GM12872 (cell line): ENCODE data around the gene CHTOP.

Experiments
- TF ChIP-seq, protein P1 (sequence below): IDR thresholded peaks from 3 replicates; pipeline ENCODE4 v1.5.1; 2011; ENCODE audit warnings: low read depth, mild to moderate bottlenecking, low read length, moderate library complexity; ENCODE audit not compliant: insufficient read depth

CHTOP gene

DNA sequence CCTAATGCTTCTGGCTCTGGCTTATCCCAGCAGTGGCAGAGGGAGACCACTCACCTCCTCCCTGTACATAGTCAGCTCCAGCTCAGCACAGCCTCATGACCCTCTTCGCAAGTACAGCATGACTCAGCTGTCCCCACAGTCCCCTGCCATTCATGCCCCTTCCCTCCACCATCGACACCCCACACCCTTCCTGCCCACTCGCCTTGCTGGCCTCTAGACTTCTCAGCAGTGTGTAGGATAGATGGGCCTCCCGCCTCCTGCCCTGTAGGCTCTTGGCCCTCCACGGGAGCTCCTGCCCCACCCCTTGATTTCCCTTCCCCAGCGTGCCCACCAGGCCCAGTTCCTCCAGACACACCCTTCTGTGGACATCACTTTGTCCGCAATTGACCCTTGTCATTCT is 54.4 kb downstream of the CHTOP start:
- TF ChIP-seq, protein P1, sequence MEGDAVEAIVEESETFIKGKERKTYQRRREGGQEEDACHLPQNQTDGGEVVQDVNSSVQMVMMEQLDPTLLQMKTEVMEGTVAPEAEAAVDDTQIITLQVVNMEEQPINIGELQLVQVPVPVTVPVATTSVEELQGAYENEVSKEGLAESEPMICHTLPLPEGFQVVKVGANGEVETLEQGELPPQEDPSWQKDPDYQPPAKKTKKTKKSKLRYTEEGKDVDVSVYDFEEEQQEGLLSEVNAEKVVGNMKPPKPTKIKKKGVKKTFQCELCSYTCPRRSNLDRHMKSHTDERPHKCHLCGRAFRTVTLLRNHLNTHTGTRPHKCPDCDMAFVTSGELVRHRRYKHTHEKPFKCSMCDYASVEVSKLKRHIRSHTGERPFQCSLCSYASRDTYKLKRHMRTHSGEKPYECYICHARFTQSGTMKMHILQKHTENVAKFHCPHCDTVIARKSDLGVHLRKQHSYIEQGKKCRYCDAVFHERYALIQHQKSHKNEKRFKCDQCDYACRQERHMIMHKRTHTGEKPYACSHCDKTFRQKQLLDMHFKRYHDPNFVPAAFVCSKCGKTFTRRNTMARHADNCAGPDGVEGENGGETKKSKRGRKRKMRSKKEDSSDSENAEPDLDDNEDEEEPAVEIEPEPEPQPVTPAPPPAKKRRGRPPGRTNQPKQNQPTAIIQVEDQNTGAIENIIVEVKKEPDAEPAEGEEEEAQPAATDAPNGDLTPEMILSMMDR, result no peak

DNA sequence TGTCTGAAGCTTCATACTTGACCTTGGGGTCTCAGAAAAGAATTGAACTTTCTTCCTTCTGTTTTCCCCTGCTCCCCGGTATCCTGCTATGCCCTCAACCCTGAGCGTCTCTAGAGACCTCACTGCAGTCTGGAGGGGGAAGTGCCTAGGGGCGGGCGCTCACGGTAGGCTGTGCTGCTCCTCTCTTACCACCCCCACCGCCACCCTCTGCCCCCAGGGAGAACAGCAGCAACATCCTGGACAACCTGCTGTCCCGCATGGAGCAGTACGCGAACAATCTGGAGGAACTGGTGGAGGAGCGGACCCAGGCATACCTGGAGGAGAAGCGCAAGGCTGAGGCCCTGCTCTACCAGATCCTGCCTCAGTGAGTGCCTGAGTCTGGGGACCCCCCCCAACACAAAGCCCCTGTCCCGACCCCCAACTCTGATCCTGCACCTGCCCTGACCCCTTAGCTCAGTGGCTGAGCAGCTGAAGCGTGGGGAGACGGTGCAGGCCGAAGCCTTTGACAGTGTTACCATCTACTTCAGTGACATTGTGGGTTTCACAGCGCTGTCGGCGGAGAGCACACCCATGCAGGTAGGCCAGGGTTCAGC is 55.0 kb downstream of the CHTOP start:
- TF ChIP-seq, protein P1, result no peak

GRCh38 chr1:153693466-153693865 is 59.6 kb downstream of the CHTOP start:
- TF ChIP-seq, protein P1, result no peak
